COLO829 (cell line): Measurements from ENCODE around the gene POMT1.
"Not testable (repeated sequence)": the region's sequence is repeated elsewhere in the genome, so short reads cannot be mapped to it uniquely, and the experiment has no call there.

Experiments
- DNase-seq: peaks from one replicate; pipeline ENCODE4 v3.0.0; 2012; ENCODE audit warnings: low spot score

The POMT1 gene

DNA sequence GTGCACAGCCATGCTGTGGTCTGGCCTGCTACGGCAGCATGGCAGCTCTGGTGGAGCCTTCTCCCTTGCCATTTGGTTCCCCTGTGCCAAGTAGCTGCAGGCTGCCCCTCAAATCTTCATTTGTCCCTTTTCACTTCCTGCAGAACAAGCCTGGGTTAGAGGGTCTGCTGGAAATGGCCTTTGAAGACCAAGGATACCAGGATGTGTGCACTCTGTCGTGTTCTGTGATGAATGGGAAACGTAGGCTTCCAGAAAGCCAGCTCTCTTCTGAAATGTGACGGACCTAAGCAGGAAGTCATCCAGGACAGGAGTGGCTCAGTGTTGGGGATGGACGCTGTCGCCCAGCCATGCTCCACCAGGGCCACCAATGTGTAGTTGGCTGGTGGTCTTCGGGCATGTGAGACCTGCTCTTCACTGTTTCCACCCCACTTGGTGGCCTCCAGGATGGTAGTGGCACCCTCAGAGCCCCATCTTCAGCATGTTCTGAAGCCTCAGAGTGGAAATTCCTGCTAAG is 3.4 kb upstream of the POMT1 start:
- DNase-seq: no peak

DNA sequence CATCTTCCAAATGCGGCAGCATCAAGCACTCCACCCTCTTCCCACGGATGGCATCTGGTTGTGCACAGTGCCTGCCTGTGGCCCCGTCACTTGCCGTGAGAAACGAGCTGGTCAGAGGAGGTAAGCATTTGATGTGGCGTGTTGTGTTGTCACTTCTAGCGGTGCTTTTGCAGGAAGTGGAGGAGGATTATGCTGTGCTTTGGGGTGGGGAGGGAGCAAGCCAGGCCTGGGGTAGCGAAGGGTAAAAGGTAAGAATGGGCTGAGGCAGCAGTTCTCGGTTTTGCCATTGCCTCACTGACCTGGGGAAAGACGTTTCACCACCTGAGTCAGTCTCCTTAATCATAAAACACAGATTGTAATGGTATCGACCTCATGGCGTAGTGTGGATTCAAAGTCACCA is 2.3 kb upstream of the POMT1 start:
- no peak for DNase-seq

DNA sequence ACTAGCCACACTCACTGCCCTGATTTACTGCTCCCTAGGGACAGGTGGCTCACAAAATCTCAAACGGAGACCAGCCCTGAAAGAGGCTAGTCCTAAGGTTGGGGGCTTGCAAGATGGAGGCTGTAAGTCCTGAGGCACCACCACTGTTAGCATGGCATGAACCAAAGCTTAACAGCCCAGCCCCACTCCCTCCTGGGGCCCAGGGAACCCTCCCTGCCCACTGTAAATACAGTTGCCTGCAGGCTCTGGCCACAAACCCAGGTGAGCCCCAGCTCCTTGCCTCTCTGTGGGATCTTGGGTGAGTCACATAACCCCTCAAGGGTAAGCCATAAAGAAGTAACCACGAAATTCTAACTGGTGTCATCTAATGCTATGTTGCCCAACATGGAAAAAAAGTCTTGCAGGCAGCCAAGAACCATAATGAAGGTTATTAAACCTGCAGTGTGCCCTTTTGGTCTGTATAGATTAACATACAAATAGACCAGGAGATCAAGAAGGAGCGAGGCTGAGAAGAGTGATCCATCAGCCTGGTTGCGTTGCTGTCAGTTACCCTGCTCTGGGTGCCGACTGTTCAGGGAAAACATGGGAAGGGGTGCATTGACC is 1.7 kb upstream of the POMT1 start:
- no peak for DNase-seq

DNA sequence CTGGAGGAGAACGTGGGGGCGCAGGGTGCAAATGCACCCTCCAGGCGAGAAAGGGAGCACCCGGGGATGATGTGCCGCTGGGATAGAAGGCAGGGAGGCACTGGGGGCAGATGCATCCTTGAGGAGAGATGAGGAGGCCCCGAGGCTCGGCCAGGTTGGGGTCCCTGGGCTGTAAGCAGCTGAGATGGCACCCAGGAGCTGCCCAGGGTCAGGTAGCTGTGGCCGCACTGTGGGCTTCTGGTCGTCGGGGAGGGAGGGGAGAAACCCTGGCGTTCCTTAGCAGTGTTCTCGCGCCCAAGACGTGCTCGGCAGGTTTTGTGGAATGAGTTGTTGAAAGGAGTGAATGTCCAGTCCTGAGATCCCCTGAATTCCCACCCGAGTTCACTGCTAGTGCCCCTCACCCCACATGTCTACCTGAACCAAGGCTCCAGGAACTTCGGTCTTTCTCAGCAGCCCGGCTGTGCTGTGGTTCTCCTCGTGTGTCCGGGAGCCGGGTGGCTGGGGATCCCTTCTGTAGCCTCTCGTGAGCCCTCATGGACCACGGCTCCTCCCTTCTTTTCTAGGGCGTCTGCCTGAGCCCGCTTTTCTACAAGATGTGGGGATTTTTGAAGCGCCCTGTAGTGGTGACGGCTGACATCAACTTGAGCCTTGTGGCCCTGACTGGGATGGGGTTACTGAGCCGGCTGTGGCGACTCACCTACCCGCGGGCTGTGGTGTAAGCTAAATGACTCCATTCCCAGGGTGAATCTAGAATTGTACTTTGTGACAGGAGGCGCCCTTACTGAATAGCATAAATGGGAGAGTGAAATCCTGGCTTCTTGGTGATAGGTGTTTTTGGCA is 1.1 kb downstream of the POMT1 start:
- DNase-seq: no peak

DNA sequence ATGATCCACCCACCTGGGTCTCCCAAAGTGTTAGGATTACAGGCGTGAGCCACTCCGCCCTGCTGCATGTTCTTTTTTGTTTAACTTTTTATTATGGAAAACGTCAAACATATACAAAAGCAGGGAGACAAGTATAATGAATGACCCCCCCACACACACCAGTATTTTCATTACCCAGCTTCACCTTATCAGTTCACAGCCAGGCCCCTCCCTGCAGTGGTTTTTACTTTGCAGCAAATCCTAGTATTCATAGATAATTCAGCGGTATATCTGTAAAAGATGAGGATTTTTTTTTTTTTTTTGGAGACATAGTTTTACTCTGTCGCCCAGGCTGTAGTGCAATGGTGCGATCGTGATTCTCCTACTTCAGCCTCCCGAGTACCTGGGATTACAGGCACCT is 2.3 kb downstream of the POMT1 start:
- DNase-seq: no peak

DNA sequence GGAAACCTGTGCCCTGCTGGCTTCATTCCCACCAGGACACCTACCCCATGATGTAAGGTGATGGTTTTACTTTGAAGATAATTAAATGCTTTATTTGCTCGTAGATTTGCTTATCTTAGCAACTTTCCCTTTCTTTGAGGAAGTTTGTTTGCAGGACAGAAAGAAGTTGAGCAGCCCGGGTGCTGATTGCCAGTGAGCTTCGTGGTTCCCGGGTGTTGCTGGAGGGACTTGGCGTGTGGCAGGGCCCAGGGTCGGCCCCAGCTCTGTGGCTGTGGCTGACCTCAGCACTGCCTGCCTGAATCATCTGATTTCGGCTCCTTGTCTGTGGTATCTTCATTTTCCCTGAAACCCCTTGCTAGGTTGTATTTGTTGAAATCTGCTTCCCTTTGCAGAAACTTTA is 8.7 kb downstream of the POMT1 start:
- no peak for DNase-seq

DNA sequence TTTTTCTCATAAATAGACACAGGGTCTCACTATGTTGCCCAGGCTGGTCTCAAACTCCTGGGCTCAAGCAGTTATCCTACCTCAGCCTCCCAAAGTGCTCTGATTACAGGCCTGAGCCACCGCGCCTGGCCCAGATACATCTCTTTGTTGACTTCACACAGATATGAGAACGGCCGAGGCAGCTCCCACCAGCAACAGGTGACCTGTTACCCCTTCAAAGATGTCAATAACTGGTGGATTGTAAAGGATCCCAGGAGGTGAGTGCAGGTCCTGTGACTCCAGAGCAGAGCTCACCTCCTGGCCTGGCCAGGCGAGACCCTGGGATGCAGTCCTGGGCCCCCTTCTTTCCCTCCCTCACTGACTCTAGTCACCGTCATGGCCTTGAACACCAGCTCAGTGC is 9.2 kb downstream of the POMT1 start:
- no peak for DNase-seq

DNA sequence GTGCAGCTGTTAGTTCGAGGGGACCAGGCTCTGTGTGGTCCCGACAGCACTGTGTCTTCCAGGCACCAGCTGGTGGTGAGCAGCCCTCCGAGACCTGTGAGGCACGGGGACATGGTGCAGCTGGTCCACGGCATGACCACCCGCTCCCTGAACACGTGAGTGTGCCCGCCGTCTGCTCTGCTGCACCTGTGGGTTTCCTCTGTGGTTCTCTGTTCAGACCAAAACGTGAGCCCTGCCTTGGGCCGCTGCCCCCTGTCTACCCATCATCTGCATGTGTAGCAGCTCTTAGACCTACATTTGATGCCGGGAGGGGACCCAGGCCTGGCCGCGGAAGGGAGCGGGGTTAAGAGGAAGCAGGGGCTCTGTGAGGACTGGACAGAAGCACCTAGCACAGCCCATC is 10.5 kb downstream of the POMT1 start:
- DNase-seq: no peak

DNA sequence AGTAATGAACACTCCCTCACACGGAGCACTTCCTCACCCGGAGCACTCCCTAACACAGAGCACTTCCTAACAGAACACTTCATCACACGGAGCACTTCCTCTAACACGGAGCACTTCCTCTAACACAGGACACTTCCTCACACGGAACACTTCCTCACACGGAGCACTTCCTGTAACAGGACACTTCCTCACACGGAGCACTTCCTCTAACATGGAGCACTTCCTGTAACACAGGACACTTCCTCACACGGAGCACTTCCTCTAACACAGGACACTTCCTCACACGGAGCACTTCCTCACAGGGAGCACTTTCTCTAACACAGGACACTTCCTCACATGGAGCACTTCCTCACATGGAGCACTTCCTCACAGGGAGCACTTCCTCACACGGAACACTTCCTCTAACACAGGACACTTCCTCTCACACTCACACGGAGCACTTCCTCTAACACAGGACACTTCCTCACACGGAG is 12.9 kb downstream of the POMT1 start:
- DNase-seq: not testable (repeated sequence)

DNA sequence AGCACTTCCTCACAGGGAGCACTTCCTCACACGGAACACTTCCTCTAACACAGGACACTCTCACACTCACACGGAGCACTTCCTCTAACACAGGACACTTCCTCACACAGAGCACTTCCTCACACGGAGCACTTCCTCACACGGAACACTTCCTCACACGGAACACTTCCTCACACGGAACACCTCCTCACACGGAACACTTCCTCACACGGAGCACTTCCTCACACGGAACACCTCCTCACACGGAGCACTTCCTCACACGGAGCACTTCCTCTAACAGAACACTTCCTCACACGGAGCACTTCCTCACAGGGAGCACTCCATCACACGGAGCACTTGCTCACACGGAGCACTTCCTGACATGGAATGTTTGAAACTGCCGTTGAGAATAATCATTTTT is 13.4 kb downstream of the POMT1 start:
- DNase-seq: no peak

DNA sequence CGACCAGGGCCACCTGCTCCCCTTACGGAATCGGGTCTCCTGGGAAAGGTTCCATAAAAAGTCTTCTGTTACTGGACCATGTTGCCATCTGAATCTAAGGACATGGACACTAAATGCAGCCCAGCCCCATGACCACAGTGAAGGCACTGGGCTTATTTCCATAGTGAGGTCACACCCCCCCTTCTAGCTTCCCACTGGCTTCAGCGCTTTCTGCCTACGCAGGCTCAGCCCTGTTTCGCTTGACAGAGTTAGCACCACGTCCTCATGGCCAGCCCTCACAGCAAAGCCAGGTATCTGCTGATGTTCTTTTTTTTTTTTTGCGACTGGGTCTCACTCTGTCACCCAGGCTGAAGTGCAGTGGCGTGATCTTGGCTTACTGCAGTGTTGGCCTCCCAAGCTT is 14.2 kb downstream of the POMT1 start:
- no peak for DNase-seq

DNA sequence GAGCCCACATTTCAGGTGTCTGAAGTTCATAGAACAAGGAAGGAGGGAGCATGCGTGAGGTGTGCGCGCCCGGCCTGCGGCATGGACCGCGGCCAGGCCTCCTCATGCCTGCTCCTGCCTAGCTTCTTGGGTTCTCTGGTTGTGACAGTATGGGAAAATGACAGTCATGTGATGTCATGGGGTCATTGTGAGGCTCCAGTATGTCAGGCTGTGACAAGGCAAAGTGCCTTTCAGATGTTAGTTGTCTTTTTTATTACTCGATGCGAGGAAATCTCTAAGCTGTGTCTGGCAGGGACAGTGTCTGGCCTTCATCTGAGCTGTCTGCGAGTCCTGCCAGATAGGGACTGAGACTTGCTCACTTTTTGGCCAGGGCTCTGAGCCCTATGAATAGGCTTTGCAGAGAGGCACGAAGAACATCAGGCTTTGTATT is 15.1 kb downstream of the POMT1 start:
- no peak for DNase-seq

DNA sequence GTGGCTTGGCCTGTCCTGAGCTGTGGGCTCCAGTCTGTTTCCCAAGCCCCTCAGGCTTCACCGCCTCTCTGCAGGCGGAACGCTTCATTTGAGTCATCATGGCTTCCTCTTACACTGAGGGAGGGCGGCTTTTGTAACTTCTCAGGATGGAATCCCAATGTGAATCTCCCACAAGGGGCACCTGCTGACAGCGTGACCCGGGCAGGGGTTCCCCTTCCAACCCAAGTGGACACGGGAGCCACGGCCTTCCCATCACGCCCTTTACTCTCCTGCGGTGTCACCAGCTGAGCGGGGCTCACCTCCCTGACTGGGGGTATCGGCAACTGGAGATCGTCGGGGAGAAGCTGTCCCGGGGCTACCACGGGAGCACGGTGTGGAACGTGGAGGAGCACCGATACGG is 15.8 kb downstream of the POMT1 start:
- no peak for DNase-seq

DNA sequence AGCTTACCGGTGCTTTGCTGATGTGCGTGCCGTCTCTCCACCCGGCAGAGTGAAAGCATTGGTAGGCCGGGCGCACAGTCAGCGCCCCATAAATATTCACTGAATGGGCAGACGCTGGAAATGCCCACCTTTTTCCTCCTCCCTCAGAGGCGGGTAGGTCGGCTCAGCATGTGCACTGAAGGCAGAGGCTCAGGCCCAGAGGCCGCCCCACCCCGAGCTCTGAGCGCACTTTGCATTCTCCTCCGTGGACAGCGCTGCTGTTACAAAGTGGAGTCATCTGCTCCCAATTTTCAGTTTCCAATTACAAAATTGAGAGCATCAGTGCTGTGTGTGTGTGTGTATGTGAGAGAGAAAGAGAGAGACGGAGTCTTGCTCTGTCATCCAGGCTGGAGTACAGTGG is 17.8 kb downstream of the POMT1 start:
- no peak for DNase-seq

DNA sequence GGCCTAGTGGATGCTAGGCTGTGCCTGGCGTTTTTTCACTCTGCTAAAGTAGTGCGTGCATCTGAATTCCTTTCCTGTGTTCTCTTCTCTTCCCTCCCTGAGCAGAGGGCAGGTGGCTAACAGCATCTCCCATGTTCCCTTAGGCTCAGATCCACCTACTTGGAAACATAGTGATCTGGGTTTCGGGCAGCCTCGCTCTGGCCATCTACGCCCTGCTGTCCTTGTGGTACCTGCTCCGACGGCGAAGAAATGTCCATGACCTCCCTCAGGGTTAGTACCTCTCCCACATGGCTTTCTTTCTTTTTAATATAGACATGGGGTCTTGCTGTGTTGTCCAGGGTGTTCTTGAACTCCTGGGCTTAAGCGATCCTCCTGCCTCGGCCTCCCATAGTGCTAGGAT is 18.5 kb downstream of the POMT1 start:
- no peak for DNase-seq

DNA sequence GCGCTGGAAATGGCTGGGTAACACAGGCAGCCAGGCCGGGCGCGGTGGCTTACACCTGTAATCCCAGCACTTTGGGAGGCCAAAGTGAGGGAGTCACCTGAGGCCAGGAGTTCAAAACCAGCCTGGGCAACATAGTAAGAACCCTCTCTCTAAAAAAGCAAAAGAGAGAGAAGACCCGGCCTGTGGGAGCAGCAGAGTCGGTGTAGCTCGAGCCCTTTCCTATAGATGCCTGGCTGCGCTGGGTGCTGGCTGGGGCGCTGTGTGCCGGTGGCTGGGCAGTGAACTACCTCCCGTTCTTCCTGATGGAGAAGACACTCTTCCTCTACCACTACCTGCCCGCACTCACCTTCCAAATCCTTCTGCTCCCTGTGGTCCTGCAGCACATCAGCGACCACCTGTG is 19.1 kb downstream of the POMT1 start:
- DNase-seq: no peak

DNA sequence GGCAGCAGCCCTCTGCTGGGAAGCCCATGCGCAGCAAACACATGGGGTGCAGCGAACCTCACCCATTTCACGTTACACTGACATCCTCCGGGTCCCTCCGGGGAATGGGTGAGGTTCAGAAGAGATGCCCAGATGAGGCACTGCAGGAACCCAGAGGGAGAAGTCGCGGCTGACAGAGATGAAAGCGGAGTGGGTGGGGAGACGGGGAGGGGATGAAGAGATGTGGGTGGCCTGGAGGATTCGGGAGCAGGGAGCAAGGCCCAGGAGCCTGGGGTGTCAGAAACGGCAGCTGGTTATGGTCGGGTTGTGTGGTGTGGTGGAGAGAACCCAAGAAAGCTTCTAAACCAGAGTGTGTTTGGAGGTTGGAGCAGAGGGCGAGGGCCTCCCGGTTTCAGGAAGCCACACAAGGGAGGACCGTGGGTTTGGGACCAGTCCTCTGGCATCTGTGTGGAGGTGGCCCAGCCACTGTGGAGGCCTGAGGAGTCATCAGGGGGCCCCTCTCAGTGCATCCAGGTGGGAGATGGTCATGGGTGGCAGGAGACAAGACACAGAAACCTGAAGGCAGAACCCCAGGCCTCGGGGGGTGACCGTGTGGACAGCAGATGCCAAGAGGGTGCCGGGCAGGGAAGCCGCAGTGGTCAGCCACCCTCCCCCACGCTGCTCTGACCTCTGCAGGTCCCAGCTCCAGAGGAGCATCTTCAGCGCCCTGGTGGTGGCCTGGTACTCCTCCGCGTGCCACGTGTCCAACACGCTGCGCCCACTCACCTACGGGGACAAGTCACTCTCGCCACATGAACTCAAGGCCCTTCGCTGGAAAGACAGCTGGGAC is 19.8 kb downstream of the POMT1 start:
- no peak for DNase-seq

DNA sequence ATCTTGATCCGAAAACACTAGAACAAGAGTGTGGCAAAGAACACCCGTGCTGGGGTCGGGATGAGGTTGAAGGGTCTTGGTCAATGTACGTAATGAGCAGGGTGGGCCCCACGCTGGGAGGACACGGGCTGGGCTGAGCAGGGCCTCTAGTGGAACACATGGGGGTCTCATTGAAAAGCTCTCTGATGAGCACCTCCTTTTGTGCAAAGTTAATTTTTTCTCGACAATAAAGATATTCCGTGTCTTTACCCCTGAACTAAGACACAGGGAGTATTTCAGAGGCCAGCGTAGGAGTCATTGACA is 20.3 kb downstream of the POMT1 start:
- DNase-seq: no peak

DNA sequence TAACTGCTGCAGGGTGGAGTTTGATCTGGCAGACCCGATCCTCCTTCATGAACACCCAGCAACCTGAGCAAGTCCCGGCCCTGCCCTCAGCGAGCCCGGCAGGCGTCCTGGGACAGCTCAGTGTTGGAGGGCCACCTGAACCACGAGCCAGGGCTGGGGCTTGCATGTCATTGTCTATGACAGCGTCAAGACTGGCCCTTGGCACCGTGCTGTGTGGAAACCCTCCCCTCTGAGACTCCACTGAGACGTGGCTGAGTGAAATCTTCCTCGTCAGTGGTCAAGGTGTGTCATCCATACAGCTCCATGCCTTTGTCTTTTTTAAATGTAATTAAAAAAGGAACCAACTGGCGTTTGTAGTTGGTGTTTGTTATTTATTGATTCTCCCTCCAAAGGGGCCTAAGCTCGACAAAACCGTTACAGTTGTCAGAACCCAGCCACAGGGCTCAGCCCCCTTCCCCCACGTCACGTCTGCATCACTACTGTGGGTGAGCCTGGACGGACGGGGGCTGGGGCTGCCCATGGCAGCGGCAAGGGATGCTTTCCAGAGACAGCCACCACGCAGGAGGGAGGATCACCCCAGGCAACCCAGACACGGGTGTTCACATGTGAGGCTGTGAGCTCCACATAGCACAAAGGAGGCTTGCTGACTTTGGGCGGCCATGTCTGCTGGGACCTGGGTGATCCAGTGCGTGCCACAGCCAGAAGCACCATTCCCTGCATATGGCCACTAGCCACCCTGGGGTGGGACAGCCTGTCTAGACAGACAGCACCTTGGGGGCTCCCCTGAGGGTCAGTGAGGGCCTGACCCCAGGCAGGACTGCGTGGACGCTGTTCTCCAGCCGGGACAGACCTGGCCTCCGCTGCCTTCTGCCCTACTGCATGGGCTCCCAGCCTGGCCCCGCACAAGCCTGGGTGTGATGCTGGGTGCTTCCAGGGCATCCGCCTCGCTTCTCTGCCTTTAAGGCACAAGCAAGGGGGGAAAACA is 21.0 kb downstream of the POMT1 start:
- DNase-seq: no peak

DNA sequence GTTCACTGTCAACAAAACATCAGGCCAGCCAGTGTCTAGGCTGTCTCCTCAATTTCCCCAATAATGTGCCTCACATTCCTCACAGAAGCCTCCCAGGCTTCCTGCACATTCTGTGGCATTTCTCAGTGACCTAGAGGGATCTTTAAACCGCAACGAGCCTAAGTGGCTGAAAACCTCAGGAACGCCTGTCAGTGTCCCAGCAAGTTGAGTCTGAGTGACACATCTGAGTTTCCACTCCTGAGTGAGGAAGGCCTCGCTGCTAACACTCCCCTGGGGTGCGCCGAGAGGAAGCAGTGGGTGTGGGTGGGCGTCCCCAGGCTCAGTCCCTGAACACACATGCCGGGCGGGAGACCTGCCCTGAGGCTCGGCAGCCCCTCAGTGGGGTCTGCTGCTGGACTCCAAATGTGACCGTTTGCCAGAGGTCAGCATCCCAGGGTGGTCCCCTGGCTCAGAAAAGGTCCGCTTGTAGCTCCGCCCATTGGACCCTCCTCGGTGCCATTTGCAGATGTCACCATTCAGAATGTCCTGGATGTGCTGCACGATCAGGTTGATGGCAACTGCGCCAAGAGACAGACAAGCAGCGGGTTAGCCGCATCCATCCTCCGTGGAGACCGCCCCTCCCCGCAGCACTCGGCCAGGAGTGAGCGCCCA is 22.1 kb downstream of the POMT1 start:
- no peak for DNase-seq
